GM23338 (cell line): ENCODE measurements around the gene ADTRP. TPM values are rescaled to one million over a fixed set of nuclear protein-coding genes. Genes with fewer than 3 reads are reported as not detected.

ENCODE experiments used
- ATAC-seq: fragments of 200-7000 bp; cut with Tn5 transposase; 3 replicates; pipeline ENCODE4 v1.9.1; 2020
- DNase-seq: peaks from one replicate; pipeline ENCODE4 v3.0.0-alpha.2; 2015; ENCODE audit warnings: low spot score
- H2AFZ ChIP-seq: fragments of 200-600 bp; sonication (generic); 2 replicates; pipeline ENCODE4 v1.8.0; 2016; ENCODE audit warnings: antibody characterized with exemption, mild to moderate bottlenecking, moderate library complexity
- H3F3A ChIP-seq: fragments of 200-600 bp; sonication (generic); replicated peaks from 2 replicates; pipeline ENCODE4 v1.8.0; 2017; ENCODE audit warnings: antibody characterized with exemption, mixed run types, low read depth
- H3K27ac ChIP-seq: fragments of 200-600 bp; sonication (generic); 2 replicates; pipeline ENCODE4 v1.6.1; 2016; ENCODE audit warnings: low read depth
- H3K27me3 ChIP-seq: fragments of 200-600 bp; sonication (generic); 2 replicates; pipeline ENCODE4 v1.8.0; 2016; ENCODE audit warnings: mild to moderate bottlenecking, mixed run types, moderate library complexity; ENCODE audit not compliant: insufficient read depth
- H3K36me3 ChIP-seq: fragments of 200-600 bp; sonication (generic); 2 replicates; pipeline ENCODE4 v1.8.0; 2016; ENCODE audit warnings: mild to moderate bottlenecking; ENCODE audit not compliant: insufficient read depth
- H3K4me1 ChIP-seq: fragments of 200-600 bp; sonication (generic); 2 replicates; pipeline ENCODE4 v1.8.0; 2016; ENCODE audit warnings: mild to moderate bottlenecking, moderate library complexity; ENCODE audit not compliant: insufficient read depth
- H3K4me2 ChIP-seq: fragments of 200-600 bp; sonication (generic); 2 replicates; pipeline ENCODE4 v1.7.1; 2017; ENCODE audit warnings: mixed run types
- H3K4me3 ChIP-seq: fragments of 200-600 bp; sonication (generic); 2 replicates; pipeline ENCODE4 v1.6.1; 2016; ENCODE audit warnings: mixed run types
- H3K79me2 ChIP-seq: fragments of 200-600 bp; sonication (generic); replicated peaks from 2 replicates; pipeline ENCODE4 v1.8.0; 2017; ENCODE audit warnings: mild to moderate bottlenecking; ENCODE audit not compliant: insufficient read depth
- H3K9me2 ChIP-seq: fragments of 200-600 bp; sonication (generic); 2 replicates; pipeline ENCODE4 v1.8.0; 2017; ENCODE audit not compliant: insufficient read depth
- H4K20me1 ChIP-seq: fragments of 200-600 bp; sonication (generic); replicated peaks from 2 replicates; pipeline ENCODE4 v1.8.0; 2017; ENCODE audit warnings: mild to moderate bottlenecking; ENCODE audit not compliant: insufficient read depth
- H3K27ac Mint-ChIP-seq: 2 replicates; pipeline ENCODE4 v1.8.0; 2020; ENCODE audit warnings: inconsistent platforms, mild to moderate bottlenecking, moderate library complexity, mixed read lengths
- H3K27me3 Mint-ChIP-seq: 3 replicates; pipeline ENCODE4 v1.8.0; 2022; ENCODE audit warnings: low read depth, mild to moderate bottlenecking, moderate library complexity, mixed read lengths, inconsistent platforms; ENCODE audit not compliant: insufficient read depth, poor library complexity
- H3K36me3 Mint-ChIP-seq: 3 replicates; pipeline ENCODE4 v1.8.0; 2021; ENCODE audit warnings: low read depth, mild to moderate bottlenecking, inconsistent platforms, moderate library complexity, mixed read lengths
- H3K4me1 Mint-ChIP-seq: 3 replicates; pipeline ENCODE4 v1.8.0; 2020; ENCODE audit warnings: mild to moderate bottlenecking, inconsistent platforms, mixed read lengths
- H3K4me3 Mint-ChIP-seq: 3 replicates; pipeline ENCODE4 v1.8.0; 2021; ENCODE audit warnings: moderate library complexity, mild to moderate bottlenecking, inconsistent platforms, mixed read lengths
- H3K9me3 Mint-ChIP-seq: 3 replicates; pipeline ENCODE4 v1.8.0; 2020; ENCODE audit warnings: moderate library complexity, mild to moderate bottlenecking, inconsistent platforms, mixed read lengths
- CREB1 ChIP-seq: fragments of 250-450 bp; sonication (Bioruptor Pico); IDR thresholded peaks from 2 replicates; pipeline ENCODE4 v1.5.0; 2020; ENCODE audit warnings: low read depth, mild to moderate bottlenecking, moderate library complexity
- EZH2 ChIP-seq: fragments of 200-600 bp; sonication (generic); IDR thresholded peaks from one replicate; pipeline ENCODE4 v1.8.0; 2017; ENCODE audit warnings: antibody characterized with exemption, mild to moderate bottlenecking, low read depth; ENCODE audit not compliant: unreplicated experiment
- EZH2phosphoT487 ChIP-seq: fragments of 200-600 bp; sonication (generic); IDR thresholded peaks from one replicate; pipeline ENCODE4 v1.8.1; 2018; ENCODE audit warnings: antibody characterized with exemption; ENCODE audit not compliant: unreplicated experiment
- JUNB ChIP-seq: IDR thresholded peaks from one replicate; pipeline ENCODE4 v1.6.1; 2016; ENCODE audit warnings: antibody characterized with exemption; ENCODE audit not compliant: unreplicated experiment
- NANOG ChIP-seq: IDR thresholded peaks from 2 replicates; pipeline ENCODE4 v1.6.1; 2016; ENCODE audit warnings: antibody characterized with exemption, borderline replicate concordance
- POLR2AphosphoS5 ChIP-seq: IDR thresholded peaks from 2 replicates; pipeline ENCODE4 v1.6.1; 2016; ENCODE audit warnings: antibody characterized with exemption, low read depth
- REST ChIP-seq: IDR thresholded peaks from one replicate; pipeline ENCODE4 v1.6.1; 2018; ENCODE audit warnings: antibody characterized with exemption; ENCODE audit not compliant: unreplicated experiment
- STAT1 ChIP-seq: IDR thresholded peaks from one replicate; pipeline ENCODE4 v1.6.1; 2016; ENCODE audit warnings: antibody characterized with exemption; ENCODE audit not compliant: unreplicated experiment
- ZNF114 ChIP-seq: fragments of 250-450 bp; sonication (Bioruptor Pico); IDR thresholded peaks from 2 replicates; pipeline ENCODE4 v1.5.0; 2020; ENCODE audit warnings: mild to moderate bottlenecking, moderate library complexity
- ZNF331 ChIP-seq: fragments of 250-450 bp; sonication (Bioruptor Pico); IDR thresholded peaks from 2 replicates; pipeline ENCODE4 v1.5.0; 2020; ENCODE audit warnings: low read depth, mild to moderate bottlenecking, moderate library complexity
- ZNF462 ChIP-seq: fragments of 250-450 bp; sonication (Bioruptor Pico); IDR thresholded peaks from 2 replicates; pipeline ENCODE4 v1.5.0; 2020; ENCODE audit warnings: mild to moderate bottlenecking, moderate library complexity
- polyA plus RNA-seq: library from polyadenylated mRNA; unstranded; fragments of >200 nt; fragmentation: Nextera tagmentation; extraction: Ambion mirVana; gene quantifications from 2 replicates; pipeline ENCODE4 v1.2.1, GENCODE V29; 2016
- total RNA-seq: library from RNA; depleted of rRNA; stranded (reverse); fragments of >200 nt; shearing (Covaris generic); gene quantifications from 2 replicates; pipeline ENCODE4 v1.2.3, GENCODE V29; 2014
- TF ChIP-seq, protein P1 (sequence below), 2 experiments: fragments of 200-600 bp in 1 of 2; sonication (generic) in 1 of 2; conservative IDR thresholded peaks; 2 replicates each; pipeline versions ENCODE4 v1.5.1 to v1.6.1; 2016 to 2017; ENCODE audit warnings: antibody characterized with exemption in 2 of 2, low read depth in 2 of 2, mild to moderate bottlenecking in 2 of 2, moderate library complexity in 1 of 2
- TF ChIP-seq, protein P2 (sequence below): IDR thresholded peaks from 2 replicates; pipeline ENCODE4 v1.6.1; 2016; ENCODE audit warnings: antibody characterized with exemption

ADTRP gene
- total and polyA plus RNA-seq, 2 experiments from 2014 or later, result not detected

GRCh38 chr6:11810039-11810541, 31.5 kb upstream of the ADTRP start:
- DNase-seq (no peak), ATAC-seq (no peak)
- no peak overlapping the region for H3K4me3 Mint-ChIP-seq
- TF ChIP-seq EZH2, result no peak
- TF ChIP-seq POLR2AphosphoS5, result no peak
- TF ChIP-seq JUNB, result no peak
- no peak for TF ChIP-seq ZNF331
- TF ChIP-seq REST, result no peak
- TF ChIP-seq ZNF114 (CRISPR knock-in tag), result no peak
- TF ChIP-seq ZNF462 (CRISPR knock-in tag), result no peak
- TF ChIP-seq EZH2phosphoT487, result no peak
- no peak for TF ChIP-seq STAT1
- TF ChIP-seq CREB1 (CRISPR knock-in tag), result no peak
- TF ChIP-seq, protein P1, sequence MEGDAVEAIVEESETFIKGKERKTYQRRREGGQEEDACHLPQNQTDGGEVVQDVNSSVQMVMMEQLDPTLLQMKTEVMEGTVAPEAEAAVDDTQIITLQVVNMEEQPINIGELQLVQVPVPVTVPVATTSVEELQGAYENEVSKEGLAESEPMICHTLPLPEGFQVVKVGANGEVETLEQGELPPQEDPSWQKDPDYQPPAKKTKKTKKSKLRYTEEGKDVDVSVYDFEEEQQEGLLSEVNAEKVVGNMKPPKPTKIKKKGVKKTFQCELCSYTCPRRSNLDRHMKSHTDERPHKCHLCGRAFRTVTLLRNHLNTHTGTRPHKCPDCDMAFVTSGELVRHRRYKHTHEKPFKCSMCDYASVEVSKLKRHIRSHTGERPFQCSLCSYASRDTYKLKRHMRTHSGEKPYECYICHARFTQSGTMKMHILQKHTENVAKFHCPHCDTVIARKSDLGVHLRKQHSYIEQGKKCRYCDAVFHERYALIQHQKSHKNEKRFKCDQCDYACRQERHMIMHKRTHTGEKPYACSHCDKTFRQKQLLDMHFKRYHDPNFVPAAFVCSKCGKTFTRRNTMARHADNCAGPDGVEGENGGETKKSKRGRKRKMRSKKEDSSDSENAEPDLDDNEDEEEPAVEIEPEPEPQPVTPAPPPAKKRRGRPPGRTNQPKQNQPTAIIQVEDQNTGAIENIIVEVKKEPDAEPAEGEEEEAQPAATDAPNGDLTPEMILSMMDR (conservative IDR thresholded peaks at IDR 0.05; ENCODE audit: low read depth in 2 of 2), result no peak
- TF ChIP-seq, protein P2, sequence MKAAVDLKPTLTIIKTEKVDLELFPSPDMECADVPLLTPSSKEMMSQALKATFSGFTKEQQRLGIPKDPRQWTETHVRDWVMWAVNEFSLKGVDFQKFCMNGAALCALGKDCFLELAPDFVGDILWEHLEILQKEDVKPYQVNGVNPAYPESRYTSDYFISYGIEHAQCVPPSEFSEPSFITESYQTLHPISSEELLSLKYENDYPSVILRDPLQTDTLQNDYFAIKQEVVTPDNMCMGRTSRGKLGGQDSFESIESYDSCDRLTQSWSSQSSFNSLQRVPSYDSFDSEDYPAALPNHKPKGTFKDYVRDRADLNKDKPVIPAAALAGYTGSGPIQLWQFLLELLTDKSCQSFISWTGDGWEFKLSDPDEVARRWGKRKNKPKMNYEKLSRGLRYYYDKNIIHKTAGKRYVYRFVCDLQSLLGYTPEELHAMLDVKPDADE, result no peak
- no peak for TF ChIP-seq NANOG
- H3K27ac Mint-ChIP-seq, result no peak overlapping the region
- Histone ChIP-seq H3K79me2 (no peaks in the 10 kb centered on the region), H4K20me1 (no peaks in the 10 kb centered on the region), H3K9me2 (peaks cover 10% of the 10 kb centered on the region; the same call in 1 of the 2 replicates), H3K27ac (no peak overlapping the region), H2AFZ (peak overlapping the region; percentile 81; the same call in 1 of the 2 replicates), H3K27me3 (no peaks in the 10 kb centered on the region), H3K4me2 (no peak overlapping the region), H3K4me1 (peaks cover 7% of the 10 kb centered on the region), H3K36me3 (no peaks in the 10 kb centered on the region), H3F3A (no peaks in the 10 kb centered on the region), H3K4me3 (no peak overlapping the region)
- peaks cover 21% of the 10 kb centered on the region for H3K4me1 Mint-ChIP-seq
- H3K36me3 Mint-ChIP-seq, result no peaks in the 10 kb centered on the region
- H3K9me3 Mint-ChIP-seq, result no peaks in the 10 kb centered on the region
- peaks cover 12% of the 10 kb centered on the region for H3K27me3 Mint-ChIP-seq
